Rectal smooth muscle tissue (tissue), 1 donor: ENCODE results near the gene WLS.

Experiments
- H3K27ac ChIP-seq: one replicate; pipeline ENCODE4 v1.7.0; 2013; ENCODE audit warnings: low read depth, low read length, inconsistent platforms
- H3K27me3 ChIP-seq: one replicate; pipeline ENCODE4 v1.7.0; 2013; ENCODE audit warnings: low read length; ENCODE audit not compliant: control insufficient read depth, insufficient read depth
- H3K36me3 ChIP-seq: one replicate; pipeline ENCODE4 v1.7.0; 2013; ENCODE audit warnings: low read length; ENCODE audit not compliant: control insufficient read depth, insufficient read depth
- H3K4me1 ChIP-seq: one replicate; pipeline ENCODE4 v1.7.0; 2013; ENCODE audit warnings: low read length; ENCODE audit not compliant: control insufficient read depth, insufficient read depth
- H3K4me3 ChIP-seq: one replicate; pipeline ENCODE4 v1.7.0; 2013; ENCODE audit warnings: low read length
- H3K9ac ChIP-seq: one replicate; pipeline ENCODE4 v1.7.0; 2013; ENCODE audit warnings: low read length

WLS gene

DNA sequence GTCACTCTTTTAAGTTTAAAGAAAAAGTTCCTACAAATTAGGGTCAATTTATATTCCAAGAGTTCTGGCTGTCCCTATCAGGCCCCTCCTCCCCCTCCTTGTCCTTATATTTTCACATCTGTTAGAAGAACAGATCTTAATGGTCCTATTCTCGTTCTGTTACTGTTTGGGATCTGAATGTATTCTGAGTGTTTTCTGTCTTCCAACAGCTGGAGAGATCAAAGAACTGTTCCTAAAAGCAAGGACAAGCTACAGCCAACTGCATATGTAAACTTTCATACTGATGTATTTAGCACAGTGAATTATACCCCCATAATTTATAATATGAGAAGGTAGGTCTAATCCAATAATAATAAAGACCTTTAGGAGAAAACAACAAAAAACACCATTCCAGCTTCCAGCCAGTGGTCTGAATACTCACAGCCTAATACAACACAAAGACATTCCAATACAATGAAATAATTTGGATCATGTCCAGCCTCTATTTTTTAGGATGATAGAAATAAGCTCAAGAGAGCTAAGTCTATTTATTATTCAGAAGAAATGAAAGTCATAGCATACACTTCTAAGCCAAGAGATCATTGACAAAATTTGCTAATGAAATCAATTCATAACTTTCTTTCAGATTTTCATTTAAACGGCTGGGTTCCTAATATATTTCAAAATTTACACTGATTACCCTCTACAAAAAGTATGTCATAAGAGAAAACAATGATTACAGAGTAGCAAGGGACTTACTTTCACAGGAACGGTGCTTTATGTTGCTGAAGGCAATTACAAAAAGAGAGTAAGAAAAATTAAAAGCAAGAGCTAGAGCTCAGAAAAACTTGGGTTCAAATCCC, 25.3 kb downstream of the WLS start:
- Histone ChIP-seq H3K4me1 (peaks cover 31% of the 10 kb centered on the region), H3K27ac (peak overlapping the region; percentile 73)

GRCh38 chr1:68205794-68206358, 26.4 kb downstream of the WLS start:
- H3K27ac ChIP-seq, result peak overlapping the region; percentile 7
- no peaks in the 10 kb centered on the region for H3K36me3 ChIP-seq
- H3K9ac ChIP-seq, result no peak overlapping the region
- H3K4me3 ChIP-seq, result no peak overlapping the region
- peaks cover 37% of the 10 kb centered on the region for H3K4me1 ChIP-seq
- H3K27me3 ChIP-seq, result no peaks in the 10 kb centered on the region

More for the DNA sequence above, 25.3 kb downstream of the WLS start:
- Histone ChIP-seq H3K9ac (no peak overlapping the region), H3K4me3 (no peak overlapping the region), H3K36me3 (no peaks in the 10 kb centered on the region), H3K27me3 (no peaks in the 10 kb centered on the region)

- no peaks in the 10 kb centered on the region for H3K27me3 ChIP-seq
- no peak overlapping the region for H3K4me3 ChIP-seq
- peaks cover 33% of the 10 kb centered on the region for H3K4me1 ChIP-seq
- no peak overlapping the region for H3K27ac ChIP-seq
- H3K9ac ChIP-seq, result no peak overlapping the region
- no peaks in the 10 kb centered on the region for H3K36me3 ChIP-seq
Observed at GRCh38 chr1:68204977-68205630, 27.2 kb downstream of the WLS start.

DNA sequence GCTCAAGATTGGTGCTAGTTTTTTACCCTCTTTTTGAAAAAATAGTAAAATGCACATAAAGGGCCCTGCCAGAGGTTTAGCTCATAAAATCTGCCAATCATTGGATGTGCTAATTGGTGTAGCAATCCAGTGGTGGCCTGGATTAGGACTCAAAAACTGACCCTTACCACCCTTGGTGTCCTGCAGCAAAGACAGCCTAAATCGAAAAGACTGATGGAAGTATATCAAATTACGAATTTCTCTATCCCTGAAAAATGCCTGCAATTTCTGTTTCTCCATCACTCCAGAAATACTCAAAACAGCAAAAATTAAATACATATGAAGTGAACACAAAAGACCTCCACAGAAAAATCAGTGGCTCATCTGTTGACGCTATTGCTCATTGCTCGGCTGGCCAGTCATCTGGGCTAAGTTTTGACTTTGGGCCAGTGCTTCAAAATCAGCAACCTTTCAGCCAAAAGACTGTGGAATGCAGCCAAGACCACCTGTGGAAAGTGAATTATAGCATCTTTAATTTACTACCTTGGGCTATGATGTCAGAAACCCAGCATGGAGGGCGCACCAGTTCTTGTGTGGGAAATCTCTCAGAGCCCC, 30.0 kb downstream of the WLS start:
- Histone ChIP-seq H3K27ac (peak overlapping the region; percentile 10), H3K9ac (no peak overlapping the region), H3K36me3 (no peaks in the 10 kb centered on the region), H3K4me3 (no peak overlapping the region), H3K4me1 (peaks cover 37% of the 10 kb centered on the region), H3K27me3 (no peaks in the 10 kb centered on the region)

DNA sequence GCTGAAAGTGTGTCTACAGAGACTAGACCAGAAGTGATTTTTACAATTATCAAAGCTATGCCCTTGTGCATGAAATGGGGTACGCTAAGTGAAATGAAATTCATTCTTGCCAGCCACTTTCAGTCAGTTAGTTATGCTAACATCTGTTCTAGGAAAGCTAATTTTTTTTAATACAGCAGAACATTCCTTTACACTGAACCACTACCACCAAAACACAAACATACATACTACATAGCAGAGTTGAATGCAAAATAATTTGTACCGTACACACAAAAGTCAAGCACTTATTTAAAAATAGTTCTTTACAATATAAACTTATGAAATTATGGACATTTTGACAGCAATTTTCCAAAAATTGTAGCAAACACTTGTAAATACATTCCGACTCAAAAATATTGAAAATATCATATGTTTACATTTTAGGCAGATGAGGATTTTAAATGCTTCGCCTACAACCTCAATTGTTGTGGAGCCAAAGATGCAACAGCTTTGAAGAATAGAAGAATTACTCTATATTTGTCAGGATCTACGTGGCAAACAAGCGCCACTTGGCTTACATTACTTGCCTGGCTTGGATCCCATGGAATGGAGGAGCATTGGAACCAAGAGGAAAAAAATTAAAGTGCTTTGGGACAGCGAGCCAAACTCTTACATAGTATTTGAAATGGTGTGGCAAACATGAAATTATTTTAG, 30.6 kb downstream of the WLS start:
- Histone ChIP-seq H3K4me1 (peaks cover 35% of the 10 kb centered on the region), H3K36me3 (no peaks in the 10 kb centered on the region), H3K27ac (peak overlapping the region; percentile 10)

GRCh38 chr1:68199603-68200002, 32.7 kb downstream of the WLS start:
- Histone ChIP-seq H3K4me1 (peaks cover 30% of the 10 kb centered on the region), H3K4me3 (no peak overlapping the region), H3K36me3 (no peaks in the 10 kb centered on the region), H3K27ac (no peak overlapping the region), H3K27me3 (no peaks in the 10 kb centered on the region), H3K9ac (no peak overlapping the region)

More for the DNA sequence above, 30.6 kb downstream of the WLS start:
- no peaks in the 10 kb centered on the region for H3K27me3 ChIP-seq
- no peak overlapping the region for H3K9ac ChIP-seq
- H3K4me3 ChIP-seq, result no peak overlapping the region

DNA sequence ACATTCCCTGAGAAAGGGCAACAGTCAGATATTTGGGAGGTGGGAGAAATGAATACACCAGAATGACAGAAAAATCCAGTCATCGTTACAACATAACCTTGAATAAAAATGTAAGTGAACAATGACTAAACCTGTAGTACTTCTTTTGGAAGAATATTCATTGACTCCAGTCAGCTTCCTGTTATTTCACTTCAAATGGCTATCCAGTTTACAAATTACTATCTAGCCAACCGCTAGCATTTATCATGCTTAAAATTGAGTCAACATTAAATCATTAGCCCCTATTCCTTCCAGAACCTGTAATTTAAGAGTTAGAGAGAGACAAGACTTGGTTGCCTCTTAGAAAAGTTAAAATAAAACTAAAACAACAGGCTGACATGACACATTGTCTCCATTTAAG, 33.6 kb downstream of the WLS start:
- Histone ChIP-seq H3K27me3 (no peaks in the 10 kb centered on the region), H3K4me3 (no peak overlapping the region), H3K4me1 (peaks cover 30% of the 10 kb centered on the region), H3K27ac (no peak overlapping the region), H3K36me3 (no peaks in the 10 kb centered on the region), H3K9ac (no peak overlapping the region)

DNA sequence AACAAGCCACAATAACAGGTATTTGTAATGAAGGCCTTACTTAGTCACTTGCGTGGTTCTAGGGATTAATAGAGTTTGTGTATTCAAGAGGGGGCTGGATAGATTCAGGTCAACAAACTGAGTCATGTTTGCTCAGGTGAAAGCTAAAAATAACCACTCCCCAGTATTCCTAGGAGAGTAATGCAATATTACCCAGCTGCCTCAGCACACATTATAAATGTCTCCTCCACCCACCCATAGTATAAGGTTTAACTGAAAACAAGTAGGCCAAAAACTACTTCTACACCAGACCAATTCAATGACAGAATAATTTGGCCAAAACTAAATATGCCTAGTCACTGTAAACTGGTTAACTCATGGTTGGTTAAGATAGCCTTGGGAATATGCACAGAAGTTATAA, 34.4 kb downstream of the WLS start:
- no peak overlapping the region for H3K4me3 ChIP-seq
- H3K27ac ChIP-seq, result peak overlapping the region; percentile 28
- no peaks in the 10 kb centered on the region for H3K36me3 ChIP-seq

DNA sequence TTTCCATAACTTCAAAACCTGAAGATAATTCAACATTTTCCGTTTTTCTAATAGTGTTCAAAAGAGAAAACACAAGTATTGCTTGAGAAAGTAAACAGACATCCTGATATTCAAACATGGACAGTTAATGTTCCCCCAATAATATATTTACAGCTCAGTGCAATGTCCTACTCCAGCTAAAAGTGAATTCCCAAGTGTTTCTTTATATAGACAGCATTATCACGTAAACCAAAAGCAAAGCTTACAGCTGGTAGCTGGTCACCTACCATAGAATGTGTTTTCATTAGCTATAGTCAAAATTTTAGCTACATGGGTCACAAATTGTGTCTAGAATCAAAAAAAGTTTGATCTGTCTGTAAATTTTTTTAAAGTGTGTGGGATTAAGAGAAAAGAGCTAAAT, 34.9 kb downstream of the WLS start:
- Histone ChIP-seq H3K4me3 (no peak overlapping the region), H3K4me1 (peaks cover 29% of the 10 kb centered on the region), H3K27me3 (no peaks in the 10 kb centered on the region), H3K9ac (no peak overlapping the region), H3K27ac (peak overlapping the region; percentile 28), H3K36me3 (no peaks in the 10 kb centered on the region)

More for the DNA sequence above, 34.4 kb downstream of the WLS start:
- H3K4me1 ChIP-seq, result peaks cover 30% of the 10 kb centered on the region
- H3K9ac ChIP-seq, result no peak overlapping the region
- H3K27me3 ChIP-seq, result no peaks in the 10 kb centered on the region

- Histone ChIP-seq H3K4me3 (no peak overlapping the region), H3K9ac (no peak overlapping the region), H3K4me1 (peaks cover 25% of the 10 kb centered on the region), H3K27me3 (no peaks in the 10 kb centered on the region), H3K36me3 (no peaks in the 10 kb centered on the region), H3K27ac (no peak overlapping the region)
Observed at GRCh38 chr1:68196676-68197075, 35.6 kb downstream of the WLS start.

GRCh38 chr1:68191717-68192116, 40.6 kb downstream of the WLS start:
- Histone ChIP-seq H3K27me3 (no peaks in the 10 kb centered on the region), H3K4me3 (no peak overlapping the region), H3K36me3 (peaks cover 4% of the 10 kb centered on the region), H3K9ac (no peak overlapping the region), H3K27ac (no peak overlapping the region), H3K4me1 (peaks cover 6% of the 10 kb centered on the region)
